IMR-90 (cell line): ENCODE data around the gene DRC7. TPM values are rescaled to one million over a fixed set of nuclear protein-coding genes. Genes with fewer than 3 reads are reported as not detected.

Experiments
- ATAC-seq: fragments of 200-7000 bp; cut with Tn5 transposase; 2 replicates; pipeline ENCODE4 v1.9.1; 2020; ENCODE audit warnings: low read depth, mild to moderate bottlenecking, moderate library complexity
- BruUV-seq: library from RNA; stranded (reverse); fragments of 400-500 nt; replicated peaks from 2 replicates; lab custom pipeline; 2021; lab: Mats Ljungman, UMichigan
- CTCF ChIA-PET: fragments of 300-600 bp; formaldehyde crosslinking; extraction: SDS; loops from one replicate; lab custom pipeline; 2021; ENCODE audit warnings: antibody characterized with exemption; lab: Yijun Ruan, JAX
- POLR2A ChIA-PET: fragments of 300-600 bp; sonication (Branson Sonifier 250); formaldehyde crosslinking; loops from one replicate; lab custom pipeline; 2022; ENCODE audit warnings: antibody characterized with exemption; ENCODE audit not compliant: unreplicated experiment; lab: Charles Lee
- DNase-seq: peaks from one replicate; pipeline ENCODE4 v3.0.0; 2013
- H2AFZ ChIP-seq: replicated peaks from 2 replicates; pipeline ENCODE3; 2013; ENCODE audit warnings: low read length, mild to moderate bottlenecking; ENCODE audit not compliant: poor library complexity
- H2AK5ac ChIP-seq: 2 replicates; pipeline ENCODE4 v1.6.1; 2013; ENCODE audit warnings: low read depth, low read length, inconsistent platforms
- H2AK9ac ChIP-seq: replicated peaks from 2 replicates; pipeline ENCODE3; 2013; ENCODE audit warnings: mild to moderate bottlenecking, low read depth, low read length, moderate library complexity; ENCODE audit not compliant: poor library complexity
- H2BK120ac ChIP-seq: 2 replicates; pipeline ENCODE4 v1.6.1; 2013; ENCODE audit warnings: low read depth, low read length, inconsistent platforms
- H2BK15ac ChIP-seq: 3 replicates; pipeline ENCODE4 v1.6.1; 2013; ENCODE audit warnings: low read depth, low read length, inconsistent platforms
- H2BK20ac ChIP-seq: 2 replicates; pipeline ENCODE4 v1.6.1; 2013; ENCODE audit warnings: low read depth, mild to moderate bottlenecking, inconsistent platforms, low read length, moderate library complexity
- H2BK5ac ChIP-seq: 2 replicates; pipeline ENCODE4 v1.6.1; 2013; ENCODE audit warnings: mild to moderate bottlenecking, low read depth, low read length, inconsistent platforms; ENCODE audit not compliant: poor library complexity, severe bottlenecking
- H3K14ac ChIP-seq: replicated peaks from 2 replicates; pipeline ENCODE4 v1.6.1; 2013; ENCODE audit warnings: low read depth, low read length, inconsistent platforms
- H3K18ac ChIP-seq: 2 replicates; pipeline ENCODE4 v1.6.1; 2013; ENCODE audit warnings: low read depth, low read length, control low read depth
- H3K23ac ChIP-seq: 2 replicates; pipeline ENCODE4 v1.6.1; 2013; ENCODE audit warnings: low read depth, low read length, inconsistent platforms
- H3K27ac ChIP-seq: 2 replicates; pipeline ENCODE4 v1.5.1; 2013; ENCODE audit warnings: mild to moderate bottlenecking, control low read depth, low read length; ENCODE audit not compliant: insufficient read depth
- H3K27me3 ChIP-seq: 2 replicates; pipeline ENCODE4 v1.6.1; 2013; ENCODE audit warnings: low read length; ENCODE audit not compliant: control insufficient read depth, insufficient read depth
- H3K36me3 ChIP-seq: 2 replicates; pipeline ENCODE4 v1.6.1; 2013; ENCODE audit warnings: low read length, mixed read lengths; ENCODE audit not compliant: control insufficient read depth, insufficient read depth
- H3K4ac ChIP-seq: 2 replicates; pipeline ENCODE4 v1.6.1; 2013; ENCODE audit warnings: low read depth, low read length, inconsistent platforms
- H3K4me1 ChIP-seq: 2 replicates; pipeline ENCODE4 v1.6.1; 2013; ENCODE audit warnings: low read length, mixed read lengths; ENCODE audit not compliant: control insufficient read depth, insufficient read depth
- H3K4me2 ChIP-seq: 2 replicates; pipeline ENCODE4 v1.6.1; 2013; ENCODE audit warnings: low read depth, mild to moderate bottlenecking, control low read depth, low read length, moderate library complexity
- H3K4me3 ChIP-seq: 2 replicates; pipeline ENCODE4 v1.5.1; 2013; ENCODE audit warnings: low read depth, mild to moderate bottlenecking, control low read depth, low read length, moderate library complexity; ENCODE audit not compliant: insufficient read depth
- H3K56ac ChIP-seq: 2 replicates; pipeline ENCODE4 v1.6.1; 2013; ENCODE audit warnings: low read length, inconsistent platforms; ENCODE audit not compliant: insufficient read depth; ENCODE audit errors: extremely low read depth
- H3K79me1 ChIP-seq, 2 experiments: 2 replicates each; pipeline ENCODE4 v1.6.1; 2013; ENCODE audit warnings: low read length in 2 of 2, inconsistent platforms in 1 of 2, low read depth in 1 of 2
- H3K9ac ChIP-seq: 2 replicates; pipeline ENCODE4 v1.6.1; 2013; ENCODE audit warnings: low read depth, low read length, control low read depth
- H3K9me1 ChIP-seq: 2 replicates; pipeline ENCODE4 v1.6.1; 2013; ENCODE audit warnings: low read length, inconsistent platforms; ENCODE audit not compliant: insufficient read depth
- H3K9me3 ChIP-seq: 2 replicates; pipeline ENCODE4 v1.6.1; 2013; ENCODE audit warnings: low read length; ENCODE audit not compliant: control insufficient read depth, insufficient read depth
- H4K20me1 ChIP-seq: 2 replicates; pipeline ENCODE4 v1.6.1; 2013; ENCODE audit warnings: low read length, inconsistent platforms; ENCODE audit not compliant: insufficient read depth
- H4K5ac ChIP-seq: 2 replicates; pipeline ENCODE4 v1.6.1; 2013; ENCODE audit warnings: mild to moderate bottlenecking, low read depth, low read length, control low read depth
- H4K8ac ChIP-seq, 2 experiments: 2 replicates each; pipeline ENCODE4 v1.6.1; 2013; ENCODE audit warnings: low read depth in 2 of 2, low read length in 2 of 2, control low read depth in 1 of 2, inconsistent platforms in 1 of 2
- H4K91ac ChIP-seq: 2 replicates; pipeline ENCODE4 v1.6.1; 2013; ENCODE audit warnings: low read depth, low read length, inconsistent platforms; ENCODE audit not compliant: insufficient read depth
- BHLHE40 ChIP-seq: fragments of 150-350 bp; IDR thresholded peaks from 2 replicates; pipeline ENCODE4 v1.6.1; 2016; ENCODE audit warnings: mild to moderate bottlenecking, low read depth, low read length
- CEBPB ChIP-seq: IDR thresholded peaks from 2 replicates; pipeline ENCODE4 v1.6.1; 2012; ENCODE audit warnings: low read depth, low read length, improper control_type of control experiment
- CHD1 ChIP-seq: IDR thresholded peaks from 2 replicates; pipeline ENCODE4 v1.6.1; 2012; ENCODE audit warnings: low read depth, low read length, improper control_type of control experiment
- CTCF ChIP-seq: conservative IDR thresholded peaks from 2 replicates; pipeline ENCODE4 v1.5.1; 2012; ENCODE audit warnings: mild to moderate bottlenecking, low read depth, low read length, improper control_type of control experiment
- NFE2L2 ChIP-seq: fragments of 150-350 bp; IDR thresholded peaks from 2 replicates; pipeline ENCODE4 v1.6.1; 2016; ENCODE audit warnings: low read depth, mild to moderate bottlenecking, low read length
- POLR2A ChIP-seq: IDR thresholded peaks from 2 replicates; pipeline ENCODE4 v1.6.1; 2012; ENCODE audit warnings: mild to moderate bottlenecking, low read depth, low read length
- RCOR1 ChIP-seq: IDR thresholded peaks from 2 replicates; pipeline ENCODE4 v1.6.1; 2012; ENCODE audit warnings: mild to moderate bottlenecking, low read length, improper control_type of control experiment; ENCODE audit not compliant: insufficient replicate concordance
- USF2 ChIP-seq: fragments of 150-350 bp; IDR thresholded peaks from 2 replicates; pipeline ENCODE4 v1.6.1; 2017; ENCODE audit warnings: mild to moderate bottlenecking, antibody characterized with exemption, low read length, low read depth
- WGBS, 2 experiments: methylation state at CpG; one replicate each; pipeline versions ENCODE4 v1.1.5 to v1.1.7; 2013; ENCODE audit warnings: missing lambda C conversion rate in 2 of 2; ENCODE audit not compliant: insufficient read length in 1 of 2; ENCODE audit errors: extremely low coverage in 2 of 2; 5-methylcytosine and 5-hydroxymethylcytosine counted together
- dilution Hi-C: fragments of 300-500 bp; cut with HindIII; formaldehyde crosslinking; loops from one replicate; pipeline ENCODE4 v1.14.3; 2018; ENCODE audit warnings: low sequenced_read_pairs; ENCODE audit not compliant: unreplicated experiment
- in situ Hi-C: fragments of 300-500 bp; cut with MboI; formaldehyde crosslinking; loops from 3 replicates; pipeline ENCODE4 v1.14.3; 2019; ENCODE audit warnings: low sequenced_read_pairs, inconsistent platforms, mixed read lengths
- intact Hi-C: fragments of 100-400 bp; cut with micrococcal nuclease; formaldehyde crosslinking; loops from 2 replicates; pipeline ENCODE4 v1.10.0; 2022
- polyA plus RNA-seq, 3 experiments: library from polyadenylated mRNA; depleted of rRNA; stranded (reverse); fragments of >200 nt; gene quantifications; 2 replicates each; pipeline ENCODE4 v1.2.3, GENCODE V29; 2012; ENCODE audit warnings: low replicate concordance in 1 of 3
- total RNA-seq: library from RNA; depleted of rRNA; stranded (reverse); fragments of >200 nt; gene quantifications from 2 replicates; pipeline ENCODE4 v1.2.3, GENCODE V29; 2012

DRC7 gene
- total and polyA plus RNA-seq, 2 of the 4 experiments (the other 2 are of a cell fraction) = not detected

DNA sequence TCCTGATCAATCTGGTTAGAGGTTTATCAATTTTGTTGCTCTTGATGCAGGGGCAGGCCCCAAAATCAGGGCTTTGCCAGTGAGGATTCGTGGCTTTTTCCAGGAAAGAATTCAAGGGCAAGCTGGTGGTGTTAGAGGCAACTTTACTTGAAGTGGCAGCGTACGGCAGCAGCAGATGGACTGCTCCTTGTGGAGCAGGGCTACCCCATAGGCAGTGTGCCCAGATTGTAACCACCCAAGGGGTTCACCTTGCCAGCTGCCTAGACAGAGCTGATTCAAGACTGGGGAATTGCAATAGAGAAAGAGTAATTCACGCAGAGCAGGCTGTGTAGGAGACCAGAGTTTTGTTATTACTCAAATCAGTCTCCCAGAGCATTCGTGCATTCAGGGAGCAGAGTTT lies 16.7 kb downstream of the DRC7 start:
- H3K4ac ChIP-seq = no peak overlapping the region
- CTCF ChIA-PET = no interaction called here
- H2BK5ac ChIP-seq = no peak overlapping the region
- POLR2A ChIA-PET = no interaction called here
- H2BK15ac ChIP-seq = no peak overlapping the region
- H4K8ac ChIP-seq = no peak overlapping the region
- H3K9me1 ChIP-seq = no peaks in the 10 kb centered on the region
- in situ Hi-C loops (no loop called here), dilution Hi-C loops (no loop called here), intact Hi-C loops (no loop called here)
- no peak overlapping the region for H3K9ac ChIP-seq
- H3K79me1 ChIP-seq = no peaks in the 10 kb centered on the region
- H3K23ac ChIP-seq = no peak overlapping the region
- H2AFZ ChIP-seq = no peak overlapping the region
- H2AK5ac ChIP-seq = no peak overlapping the region
- H3K18ac ChIP-seq = no peak overlapping the region
- H3K4me1 ChIP-seq = no peaks in the 10 kb centered on the region
- no peaks in the 10 kb centered on the region for H3K36me3 ChIP-seq
- TF ChIP-seq CEBPB (no peak), NFE2L2 (no peak), CHD1 (no peak), POLR2A (no peak), BHLHE40 (no peak), USF2 (no peak), CTCF (no peak), RCOR1 (no peak)
- H4K91ac ChIP-seq = no peak overlapping the region
- no peak overlapping the region for H2BK120ac ChIP-seq
- no peak overlapping the region for H2BK20ac ChIP-seq
- H3K14ac ChIP-seq = no peak overlapping the region
- no peak overlapping the region for H3K4me3 ChIP-seq
- no peak for ATAC-seq
- no peak overlapping the region for H3K4me2 ChIP-seq
- no peak overlapping the region for H3K27ac ChIP-seq
- no peaks in the 10 kb centered on the region for H3K9me3 ChIP-seq
- DNase-seq = no peak
- H2AK9ac ChIP-seq = no peak overlapping the region
- H3K27me3 ChIP-seq = peaks cover 39% of the 10 kb centered on the region
- 83% methylated on average over 2 of the region's 5 CpGs; no CpG with 5 or more reads in 1 of the 2 experiments for WGBS, 2 experiments
- no peaks in the 10 kb centered on the region for H4K20me1 ChIP-seq
- no peak overlapping the region for H4K5ac ChIP-seq
- no TSS peak for BruUV-seq
- H3K56ac ChIP-seq = no peak overlapping the region
